Loucy (cell line): ENCODE data around the gene BCAT1.
"Not testable (repeated sequence)": the region's sequence is repeated elsewhere in the genome, so short reads cannot be mapped to it uniquely, and the experiment has no call there.

Source experiments
- H2AFZ ChIP-seq: fragments of 200-600 bp; sonication (generic); 2 replicates; pipeline ENCODE4 v1.6.0; 2016; ENCODE audit warnings: antibody characterized with exemption, mild to moderate bottlenecking, low read length, moderate library complexity
- H3F3A ChIP-seq: fragments of 200-600 bp; 2 replicates; pipeline ENCODE4 v1.6.0; 2016; ENCODE audit warnings: antibody characterized with exemption, low read depth, mild to moderate bottlenecking
- H3K27me3 ChIP-seq: fragments of 200-600 bp; sonication (generic); 2 replicates; pipeline ENCODE4 v1.6.1; 2014; ENCODE audit warnings: low read length, mild to moderate bottlenecking; ENCODE audit not compliant: insufficient read depth, poor library complexity, severe bottlenecking
- H3K36me3 ChIP-seq: fragments of 200-600 bp; sonication (generic); 2 replicates; pipeline ENCODE4 v1.6.1; 2016; ENCODE audit warnings: low read length; ENCODE audit not compliant: insufficient read depth
- H3K4me1 ChIP-seq: fragments of 200-600 bp; sonication (generic); 2 replicates; pipeline ENCODE4 v1.5.1; 2014; ENCODE audit warnings: low read length, mild to moderate bottlenecking; ENCODE audit not compliant: insufficient read depth, poor library complexity, severe bottlenecking
- H3K4me2 ChIP-seq: fragments of 200-600 bp; sonication (generic); 2 replicates; pipeline ENCODE4 v1.6.0; 2014; ENCODE audit warnings: antibody characterized with exemption, low read length, low read depth, mild to moderate bottlenecking; ENCODE audit not compliant: poor library complexity, severe bottlenecking
- H3K4me3 ChIP-seq: fragments of 200-600 bp; sonication (generic); 2 replicates; pipeline ENCODE4 v1.5.1; 2014; ENCODE audit warnings: low read length, mild to moderate bottlenecking, mixed read lengths; ENCODE audit not compliant: poor library complexity, severe bottlenecking
- H3K79me2 ChIP-seq: fragments of 200-600 bp; sonication (generic); 2 replicates; pipeline ENCODE4 v1.6.1; 2014; ENCODE audit warnings: low read length; ENCODE audit not compliant: insufficient read depth
- H3K9ac ChIP-seq: fragments of 200-600 bp; sonication (generic); 2 replicates; pipeline ENCODE4 v1.6.0; 2014; ENCODE audit warnings: mild to moderate bottlenecking, low read depth, low read length, moderate library complexity; ENCODE audit not compliant: poor library complexity, severe bottlenecking
- H3K9me2 ChIP-seq: fragments of 200-600 bp; sonication (generic); replicated peaks from 2 replicates; pipeline ENCODE4 v1.6.1; 2016; ENCODE audit warnings: low read depth, low read length, mixed read lengths
- H3K9me3 ChIP-seq: fragments of 200-600 bp; sonication (generic); 2 replicates; pipeline ENCODE4 v1.6.1; 2014; ENCODE audit warnings: mild to moderate bottlenecking, antibody characterized with exemption, low read length, low read depth; ENCODE audit not compliant: insufficient read depth
- H4K20me1 ChIP-seq: fragments of 200-600 bp; sonication (generic); 2 replicates; pipeline ENCODE4 v1.6.0; 2014; ENCODE audit warnings: antibody characterized with exemption, low read length, mild to moderate bottlenecking; ENCODE audit not compliant: insufficient read depth, poor library complexity, severe bottlenecking
- EZH2phosphoT487 ChIP-seq: fragments of 200-600 bp; IDR thresholded peaks from 2 replicates; pipeline ENCODE4 v1.6.1; 2018; ENCODE audit warnings: antibody characterized with exemption, mild to moderate bottlenecking, moderate library complexity, borderline replicate concordance
- TF ChIP-seq, protein P1 (sequence below): fragments of 200-600 bp; sonication (generic); conservative IDR thresholded peaks from 2 replicates; pipeline ENCODE4 v1.5.1; 2014; ENCODE audit warnings: mild to moderate bottlenecking, antibody characterized with exemption, low read length

Gene BCAT1

DNA sequence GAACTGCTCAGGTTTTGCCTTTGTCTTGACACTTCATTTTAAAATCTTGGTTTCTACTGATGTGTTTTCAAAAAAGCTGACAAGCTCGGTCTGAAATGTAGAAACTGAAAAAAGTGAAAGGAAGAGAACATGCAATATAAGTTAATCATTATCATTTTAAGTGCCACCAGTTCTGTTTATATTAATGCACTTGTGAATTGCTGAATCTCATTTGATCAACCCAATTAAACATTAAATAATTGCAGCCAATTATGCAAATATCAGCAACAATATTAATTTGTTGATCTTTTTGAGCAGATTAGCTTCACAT is 133.8 kb downstream of the BCAT1 start:
- no peaks in the 10 kb centered on the region for H3K79me2 ChIP-seq
- peaks cover 12% of the 10 kb centered on the region for H3K4me1 ChIP-seq
- no peak overlapping the region for H3K9ac ChIP-seq
- H3K27me3 ChIP-seq: no peaks in the 10 kb centered on the region
- peaks cover 4% of the 10 kb centered on the region; the same call in 1 of the 2 replicates for H3F3A ChIP-seq
- H2AFZ ChIP-seq: no peak overlapping the region
- no peaks in the 10 kb centered on the region for H4K20me1 ChIP-seq
- H3K9me3 ChIP-seq: no peaks in the 10 kb centered on the region
- TF ChIP-seq, protein P1, sequence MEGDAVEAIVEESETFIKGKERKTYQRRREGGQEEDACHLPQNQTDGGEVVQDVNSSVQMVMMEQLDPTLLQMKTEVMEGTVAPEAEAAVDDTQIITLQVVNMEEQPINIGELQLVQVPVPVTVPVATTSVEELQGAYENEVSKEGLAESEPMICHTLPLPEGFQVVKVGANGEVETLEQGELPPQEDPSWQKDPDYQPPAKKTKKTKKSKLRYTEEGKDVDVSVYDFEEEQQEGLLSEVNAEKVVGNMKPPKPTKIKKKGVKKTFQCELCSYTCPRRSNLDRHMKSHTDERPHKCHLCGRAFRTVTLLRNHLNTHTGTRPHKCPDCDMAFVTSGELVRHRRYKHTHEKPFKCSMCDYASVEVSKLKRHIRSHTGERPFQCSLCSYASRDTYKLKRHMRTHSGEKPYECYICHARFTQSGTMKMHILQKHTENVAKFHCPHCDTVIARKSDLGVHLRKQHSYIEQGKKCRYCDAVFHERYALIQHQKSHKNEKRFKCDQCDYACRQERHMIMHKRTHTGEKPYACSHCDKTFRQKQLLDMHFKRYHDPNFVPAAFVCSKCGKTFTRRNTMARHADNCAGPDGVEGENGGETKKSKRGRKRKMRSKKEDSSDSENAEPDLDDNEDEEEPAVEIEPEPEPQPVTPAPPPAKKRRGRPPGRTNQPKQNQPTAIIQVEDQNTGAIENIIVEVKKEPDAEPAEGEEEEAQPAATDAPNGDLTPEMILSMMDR: no peak
- no peak for TF ChIP-seq EZH2phosphoT487
- H3K36me3 ChIP-seq: peaks cover 55% of the 10 kb centered on the region; the same call in 1 of the 2 replicates
- H3K4me3 ChIP-seq: no peak overlapping the region
- no peak overlapping the region for H3K4me2 ChIP-seq
- H3K9me2 ChIP-seq: no peaks in the 10 kb centered on the region

DNA sequence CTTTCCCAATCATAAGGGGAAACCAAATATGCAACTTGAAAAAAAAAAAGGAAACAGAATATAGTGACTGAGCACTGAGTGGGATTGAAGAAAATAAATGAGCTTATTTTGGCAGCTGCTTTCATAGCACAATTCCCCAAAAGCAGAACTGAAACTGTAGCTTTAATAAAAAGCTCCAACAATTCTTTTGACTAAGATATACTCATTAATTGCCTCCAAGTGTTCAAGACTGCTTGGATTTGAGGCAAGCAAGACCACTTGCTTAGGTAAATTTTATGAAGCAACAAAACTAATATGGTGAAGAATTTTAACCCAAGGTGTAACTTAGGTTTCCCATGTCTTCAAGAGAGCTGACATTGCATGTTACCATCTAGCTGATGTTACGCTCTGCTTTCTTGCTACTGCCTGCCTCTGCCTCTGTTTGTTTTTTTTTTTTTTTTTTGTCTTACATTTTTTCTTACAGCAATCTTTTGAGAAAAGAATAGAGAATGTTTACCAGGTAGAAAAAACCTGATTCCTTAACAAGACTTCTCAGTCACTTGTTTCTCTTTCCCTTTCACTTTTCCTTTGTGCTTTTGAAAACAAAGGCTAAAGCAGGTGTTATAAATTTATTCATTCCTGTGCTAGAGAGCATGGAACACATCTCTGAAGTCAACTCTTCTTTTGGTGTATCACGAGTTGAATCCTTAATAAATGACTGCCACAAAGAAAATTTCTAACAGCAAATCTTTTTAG is 134.4 kb downstream of the BCAT1 start:
- no peak overlapping the region for H3K4me2 ChIP-seq
- H3K9me2 ChIP-seq: no peaks in the 10 kb centered on the region
- H3K9me3 ChIP-seq: no peaks in the 10 kb centered on the region
- H3K4me3 ChIP-seq: no peak overlapping the region
- H2AFZ ChIP-seq: no peak overlapping the region
- H3F3A ChIP-seq: peaks cover 4% of the 10 kb centered on the region; the same call in 1 of the 2 replicates
- no peaks in the 10 kb centered on the region for H4K20me1 ChIP-seq
- no peaks in the 10 kb centered on the region for H3K79me2 ChIP-seq
- no peak for TF ChIP-seq EZH2phosphoT487
- TF ChIP-seq, protein P1: no peak
- no peak overlapping the region for H3K9ac ChIP-seq
- H3K36me3 ChIP-seq: peaks cover 50% of the 10 kb centered on the region; the same call in 1 of the 2 replicates
- H3K27me3 ChIP-seq: no peaks in the 10 kb centered on the region
- H3K4me1 ChIP-seq: peaks cover 12% of the 10 kb centered on the region

DNA sequence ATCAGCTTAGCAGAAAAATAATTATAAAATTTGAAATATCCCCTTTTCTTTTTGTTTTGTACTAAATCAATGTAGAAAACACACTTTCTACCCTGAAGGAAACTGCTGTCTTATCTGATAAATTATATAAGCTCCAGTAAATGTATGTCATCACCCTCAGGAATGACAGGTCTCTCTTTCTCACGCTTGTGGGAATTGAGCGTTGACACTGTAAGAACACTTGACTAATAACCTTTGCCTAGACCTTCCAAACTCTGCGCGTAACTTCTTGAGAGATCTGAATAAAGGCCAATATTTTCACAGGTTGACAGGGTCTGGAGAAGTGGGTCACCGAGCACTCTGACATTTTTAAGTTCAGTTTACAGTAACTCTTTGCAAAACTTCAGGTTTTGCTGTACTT is 138.5 kb downstream of the BCAT1 start:
- H3K4me2 ChIP-seq: no peak overlapping the region
- no peaks in the 10 kb centered on the region for H3K79me2 ChIP-seq
- no peak overlapping the region for H2AFZ ChIP-seq
- H4K20me1 ChIP-seq: no peaks in the 10 kb centered on the region
- H3K9ac ChIP-seq: no peak overlapping the region
- no peaks in the 10 kb centered on the region for H3K9me2 ChIP-seq
- H3K36me3 ChIP-seq: peaks cover 15% of the 10 kb centered on the region; the same call in 1 of the 2 replicates
- H3K9me3 ChIP-seq: peaks cover 1% of the 10 kb centered on the region; the same call in 1 of the 2 replicates
- peaks cover 4% of the 10 kb centered on the region; the same call in 1 of the 2 replicates for H3F3A ChIP-seq
- no peak for TF ChIP-seq EZH2phosphoT487
- TF ChIP-seq, protein P1: no peak
- peaks cover 12% of the 10 kb centered on the region for H3K4me1 ChIP-seq
- no peaks in the 10 kb centered on the region for H3K27me3 ChIP-seq
- no peak overlapping the region for H3K4me3 ChIP-seq

DNA sequence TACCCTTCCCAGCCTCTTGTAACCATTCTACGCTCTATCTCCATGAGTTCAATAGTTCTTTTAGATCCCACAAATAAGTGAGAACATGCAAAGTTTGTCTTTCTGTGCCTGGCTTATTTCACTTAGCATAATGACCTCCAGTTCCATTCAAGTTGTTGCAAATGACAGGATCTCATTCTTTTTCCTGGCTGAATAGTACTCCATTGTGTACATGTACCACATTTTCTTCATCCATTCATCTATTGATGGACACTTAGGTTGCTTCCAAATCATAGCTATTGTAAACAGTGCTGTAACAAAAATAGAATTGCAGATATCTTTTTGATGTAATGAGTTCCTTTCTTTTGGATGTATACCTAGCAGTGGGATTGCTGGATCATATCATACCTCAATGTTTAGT is 139.6 kb downstream of the BCAT1 start:
- H3K4me1 ChIP-seq: peaks cover 12% of the 10 kb centered on the region
- not testable (repeated sequence) for H3K9me2 ChIP-seq, H3K36me3 ChIP-seq, H3K4me3 ChIP-seq, H3K4me2 ChIP-seq, H3F3A ChIP-seq, H3K9ac ChIP-seq, H2AFZ ChIP-seq, H3K27me3 ChIP-seq, H4K20me1 ChIP-seq, H3K79me2 ChIP-seq
- peaks cover 10% of the 10 kb centered on the region; the same call in 1 of the 2 replicates for H3K9me3 ChIP-seq
